ENCODE data around the gene KPTN.

Gene KPTN

DNA sequence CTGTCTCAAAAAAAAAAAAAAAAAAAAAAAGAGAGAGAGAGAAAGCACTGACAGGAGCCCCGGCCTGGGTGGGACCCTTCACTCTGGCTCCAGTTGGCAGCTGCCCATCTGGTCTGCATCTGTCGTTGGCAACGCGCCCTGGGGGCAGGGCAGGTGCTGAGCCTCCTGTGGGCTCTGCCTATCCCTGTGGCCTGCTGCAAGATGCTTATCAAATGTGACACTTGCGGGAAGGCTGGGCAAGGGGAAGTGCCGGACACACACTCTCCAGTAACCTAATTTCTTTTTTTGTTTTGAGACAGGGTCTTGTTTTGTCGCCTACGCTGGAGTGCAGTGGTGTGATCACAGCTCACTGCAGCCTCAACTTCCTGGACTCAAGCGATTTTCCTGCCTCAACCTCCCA lies 10.7 kb upstream of the KPTN start:
- no peak for DNase-seq (ENCODE audit: low read depth, low spot score)
- peaks cover 84% of the 10 kb centered on the region for H3K36me3 ChIP-seq (ENCODE audit: insufficient read depth, insufficient read length, low read length)
- peaks cover 13% of the 10 kb centered on the region for H3K4me1 ChIP-seq (ENCODE audit: insufficient read depth, insufficient read length)
- no peaks in the 10 kb centered on the region for H3K9me3 ChIP-seq (ENCODE audit: insufficient read depth, low read length)
- no peaks in the 10 kb centered on the region for H3K27me3 ChIP-seq (ENCODE audit: insufficient read depth, insufficient read length)
- H3K9ac ChIP-seq (ENCODE audit: insufficient read length, low read depth): no peak overlapping the region
- H3K4me3 ChIP-seq (ENCODE audit: insufficient read length, low read depth): no peak overlapping the region
- no peak for TF ChIP-seq ZNF274 (IDR thresholded peaks at IDR 0.05; ENCODE audit: low read depth, low read length)
- no peak for TF ChIP-seq SUZ12 (IDR thresholded peaks at IDR 0.05; ENCODE audit: extremely low read depth, insufficient read depth, insufficient read length)
- TF ChIP-seq YY1 (IDR thresholded peaks at IDR 0.05; ENCODE audit: insufficient read depth, insufficient read length): no peak

GRCh38 chr19:47494211-47494547 lies 10.2 kb upstream of the KPTN start:
- TF ChIP-seq YY1 (IDR thresholded peaks at IDR 0.05; ENCODE audit: insufficient read depth, insufficient read length) (no peak), SUZ12 (IDR thresholded peaks at IDR 0.05; ENCODE audit: extremely low read depth, insufficient read depth, insufficient read length) (no peak), ZNF274 (IDR thresholded peaks at IDR 0.05; ENCODE audit: low read depth, low read length) (no peak)
- Histone ChIP-seq H3K4me1 (ENCODE audit: insufficient read depth, insufficient read length) (peaks cover 13% of the 10 kb centered on the region), H3K36me3 (ENCODE audit: insufficient read depth, insufficient read length, low read length) (peaks cover 84% of the 10 kb centered on the region), H3K9ac (ENCODE audit: insufficient read length, low read depth) (no peak overlapping the region), H3K4me3 (ENCODE audit: insufficient read length, low read depth) (no peak overlapping the region), H3K27me3 (ENCODE audit: insufficient read depth, insufficient read length) (no peaks in the 10 kb centered on the region), H3K9me3 (ENCODE audit: insufficient read depth, low read length) (no peaks in the 10 kb centered on the region)
- DNase-seq (ENCODE audit: low read depth, low spot score): no peak

DNA sequence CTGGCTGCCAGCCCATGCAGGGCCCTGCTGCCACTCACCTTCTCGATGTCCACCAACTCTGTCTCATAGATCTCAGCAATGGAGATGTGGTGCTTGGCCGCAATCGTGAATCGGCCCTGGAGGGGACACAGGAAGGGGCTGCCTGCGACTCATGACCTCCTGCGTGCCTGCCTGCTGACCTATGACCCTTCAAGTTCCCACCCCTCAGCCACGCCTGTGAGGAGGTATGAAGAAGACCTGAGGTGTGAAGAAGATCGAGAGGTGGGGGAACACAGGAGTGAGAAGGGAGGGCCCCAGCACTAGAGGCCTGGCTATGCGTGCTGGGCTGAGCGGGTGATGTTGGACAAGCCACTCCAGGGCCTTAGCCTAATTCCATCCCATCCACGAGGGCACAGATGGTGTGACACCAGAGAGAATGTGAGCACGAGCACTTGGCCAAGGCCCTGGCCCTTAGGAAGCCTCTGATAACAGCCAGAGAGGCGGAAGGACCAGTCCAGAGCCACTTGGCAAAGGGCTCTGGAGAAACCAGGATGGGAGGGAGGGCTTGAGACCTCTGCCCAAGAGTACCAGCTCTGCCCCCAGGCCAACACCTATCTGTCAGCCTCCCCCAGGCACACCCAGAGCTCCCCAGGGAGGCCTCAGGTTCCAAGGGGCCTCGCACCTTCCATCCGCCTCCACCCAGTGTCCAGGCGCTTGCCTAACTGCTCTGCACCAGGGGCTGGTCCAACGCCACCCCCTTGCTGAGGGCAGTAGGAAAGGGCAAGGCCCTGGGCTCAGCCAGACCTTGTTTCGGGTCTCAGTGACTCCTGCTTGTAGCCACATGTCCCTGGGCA lies 9.6 kb upstream of the KPTN start:
- no peaks in the 10 kb centered on the region for H3K27me3 ChIP-seq (ENCODE audit: insufficient read depth, insufficient read length)
- peaks cover 85% of the 10 kb centered on the region for H3K36me3 ChIP-seq (ENCODE audit: insufficient read depth, insufficient read length, low read length)
- H3K4me1 ChIP-seq (ENCODE audit: insufficient read depth, insufficient read length): peaks cover 13% of the 10 kb centered on the region
- no peak for DNase-seq (ENCODE audit: low read depth, low spot score)
- H3K9me3 ChIP-seq (ENCODE audit: insufficient read depth, low read length): no peaks in the 10 kb centered on the region
- H3K9ac ChIP-seq (ENCODE audit: insufficient read length, low read depth): no peak overlapping the region
- no peak overlapping the region for H3K4me3 ChIP-seq (ENCODE audit: insufficient read length, low read depth)
- TF ChIP-seq YY1 (IDR thresholded peaks at IDR 0.05; ENCODE audit: insufficient read depth, insufficient read length) (no peak), SUZ12 (IDR thresholded peaks at IDR 0.05; ENCODE audit: extremely low read depth, insufficient read depth, insufficient read length) (no peak), ZNF274 (IDR thresholded peaks at IDR 0.05; ENCODE audit: low read depth, low read length) (no peak)

DNA sequence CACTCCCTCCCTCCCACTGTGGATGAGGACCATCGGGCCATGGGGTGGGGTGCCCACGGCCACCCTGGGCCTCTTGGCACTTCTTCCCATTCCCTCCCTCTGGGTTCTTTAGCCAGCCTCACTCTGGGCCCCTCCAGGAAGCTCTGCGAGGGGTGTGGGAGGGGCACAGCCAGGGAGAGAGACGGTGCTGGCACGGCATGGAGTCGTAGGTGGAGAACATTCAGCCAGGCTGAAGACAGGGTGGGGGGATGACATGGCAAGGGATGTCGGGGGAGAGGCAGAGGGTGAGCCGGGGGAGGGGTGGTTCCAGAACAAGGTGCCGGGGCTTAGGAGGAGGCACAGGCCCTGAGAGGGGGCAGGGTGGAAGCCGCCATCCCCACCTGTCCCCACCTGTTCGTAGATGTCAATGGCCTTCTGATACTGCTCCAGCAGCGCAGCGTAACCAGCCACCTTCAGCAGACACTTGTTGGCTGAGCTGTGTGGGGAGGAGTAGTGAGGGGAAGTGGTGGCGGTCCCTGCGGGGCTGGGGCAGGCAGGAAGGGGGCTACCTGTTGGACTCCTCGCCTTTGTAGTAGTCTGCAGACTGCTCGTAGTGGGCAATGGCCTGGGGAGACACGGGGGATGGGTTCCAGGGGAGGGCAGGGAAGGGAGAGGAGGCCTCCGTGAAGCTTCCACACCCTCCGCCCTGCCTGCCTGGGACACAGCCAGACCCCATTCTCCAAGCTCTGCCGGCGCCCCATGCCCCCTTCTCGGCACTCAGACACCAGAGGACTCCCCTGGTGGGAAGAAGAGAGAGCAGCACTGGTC lies 8.8 kb upstream of the KPTN start:
- Histone ChIP-seq H3K4me1 (ENCODE audit: insufficient read depth, insufficient read length) (peaks cover 13% of the 10 kb centered on the region), H3K4me3 (ENCODE audit: insufficient read length, low read depth) (no peak overlapping the region), H3K27me3 (ENCODE audit: insufficient read depth, insufficient read length) (no peaks in the 10 kb centered on the region), H3K9ac (ENCODE audit: insufficient read length, low read depth) (no peak overlapping the region), H3K36me3 (ENCODE audit: insufficient read depth, insufficient read length, low read length) (peaks cover 83% of the 10 kb centered on the region), H3K9me3 (ENCODE audit: insufficient read depth, low read length) (no peaks in the 10 kb centered on the region)
- no peak for DNase-seq (ENCODE audit: low read depth, low spot score)
- no peak for TF ChIP-seq YY1 (IDR thresholded peaks at IDR 0.05; ENCODE audit: insufficient read depth, insufficient read length)
- no peak for TF ChIP-seq ZNF274 (IDR thresholded peaks at IDR 0.05; ENCODE audit: low read depth, low read length)
- no peak for TF ChIP-seq SUZ12 (IDR thresholded peaks at IDR 0.05; ENCODE audit: extremely low read depth, insufficient read depth, insufficient read length)

- Histone ChIP-seq H3K27me3 (ENCODE audit: insufficient read depth, insufficient read length) (no peaks in the 10 kb centered on the region), H3K4me1 (ENCODE audit: insufficient read depth, insufficient read length) (peaks cover 13% of the 10 kb centered on the region), H3K36me3 (ENCODE audit: insufficient read depth, insufficient read length, low read length) (peaks cover 80% of the 10 kb centered on the region)
Measured at GRCh38 chr19:47492137-47492533, 8.1 kb upstream of the KPTN start.

GRCh38 chr19:47491358-47492136 lies 7.5 kb upstream of the KPTN start:
- DNase-seq (ENCODE audit: low read depth, low spot score): no peak
- Histone ChIP-seq H3K4me1 (ENCODE audit: insufficient read depth, insufficient read length) (peaks cover 13% of the 10 kb centered on the region), H3K36me3 (ENCODE audit: insufficient read depth, insufficient read length, low read length) (peaks cover 76% of the 10 kb centered on the region), H3K27me3 (ENCODE audit: insufficient read depth, insufficient read length) (no peaks in the 10 kb centered on the region), H3K9ac (ENCODE audit: insufficient read length, low read depth) (no peak overlapping the region), H3K9me3 (ENCODE audit: insufficient read depth, low read length) (no peaks in the 10 kb centered on the region), H3K4me3 (ENCODE audit: insufficient read length, low read depth) (no peak overlapping the region)
- TF ChIP-seq ZNF274 (IDR thresholded peaks at IDR 0.05; ENCODE audit: low read depth, low read length): no peak
- TF ChIP-seq YY1 (IDR thresholded peaks at IDR 0.05; ENCODE audit: insufficient read depth, insufficient read length): no peak

More at GRCh38 chr19:47492137-47492533, 8.1 kb upstream of the KPTN start:
- Histone ChIP-seq H3K9ac (ENCODE audit: insufficient read length, low read depth) (no peak overlapping the region), H3K4me3 (ENCODE audit: insufficient read length, low read depth) (no peak overlapping the region), H3K9me3 (ENCODE audit: insufficient read depth, low read length) (no peaks in the 10 kb centered on the region)
- DNase-seq (ENCODE audit: low read depth, low spot score): no peak
- TF ChIP-seq YY1 (IDR thresholded peaks at IDR 0.05; ENCODE audit: insufficient read depth, insufficient read length) (no peak), ZNF274 (IDR thresholded peaks at IDR 0.05; ENCODE audit: low read depth, low read length) (no peak), SUZ12 (IDR thresholded peaks at IDR 0.05; ENCODE audit: extremely low read depth, insufficient read depth, insufficient read length) (no peak)
